HS-27A (cell line): ENCODE data around the gene ARHGAP22.

Experiments used
- DNase-seq: peaks from one replicate; pipeline ENCODE4 v3.0.0-alpha.2; 2012; ENCODE audit warnings: low read depth, missing footprints

Gene ARHGAP22

DNA sequence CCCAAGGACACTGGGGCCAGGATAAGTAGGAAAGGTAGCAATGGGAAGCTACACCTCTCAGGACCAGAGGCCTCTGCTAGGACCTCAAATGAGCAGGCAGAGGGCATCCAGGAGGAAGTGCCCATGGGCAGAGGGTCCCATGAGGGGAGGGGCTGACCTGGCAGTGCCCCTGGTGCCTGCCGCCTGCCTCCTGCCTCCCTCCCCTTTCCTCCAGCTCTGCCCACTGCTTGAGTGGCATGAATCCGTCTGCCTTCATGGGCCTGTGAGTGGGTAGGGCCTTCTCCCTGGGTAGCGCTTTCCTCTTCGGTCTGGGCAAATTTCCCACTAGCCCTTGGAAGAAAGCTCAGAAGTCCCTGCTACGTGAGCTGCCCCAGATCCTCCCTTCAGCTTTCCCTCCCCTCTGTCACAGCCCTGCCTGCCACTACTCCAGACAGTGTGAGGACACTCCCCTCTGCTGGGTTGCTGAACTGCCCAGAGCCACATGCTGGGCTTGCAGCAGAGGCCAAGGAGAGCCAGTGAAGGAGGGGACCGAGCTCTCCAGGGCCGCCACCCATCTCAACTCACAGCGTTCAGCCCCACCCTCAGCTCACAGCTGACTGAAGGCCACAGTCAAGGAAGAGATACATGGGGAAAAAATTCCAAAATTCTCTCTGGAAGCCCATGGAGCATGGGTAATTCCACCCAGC is 141.4 kb downstream of the ARHGAP22 start:
- no peak for DNase-seq

DNA sequence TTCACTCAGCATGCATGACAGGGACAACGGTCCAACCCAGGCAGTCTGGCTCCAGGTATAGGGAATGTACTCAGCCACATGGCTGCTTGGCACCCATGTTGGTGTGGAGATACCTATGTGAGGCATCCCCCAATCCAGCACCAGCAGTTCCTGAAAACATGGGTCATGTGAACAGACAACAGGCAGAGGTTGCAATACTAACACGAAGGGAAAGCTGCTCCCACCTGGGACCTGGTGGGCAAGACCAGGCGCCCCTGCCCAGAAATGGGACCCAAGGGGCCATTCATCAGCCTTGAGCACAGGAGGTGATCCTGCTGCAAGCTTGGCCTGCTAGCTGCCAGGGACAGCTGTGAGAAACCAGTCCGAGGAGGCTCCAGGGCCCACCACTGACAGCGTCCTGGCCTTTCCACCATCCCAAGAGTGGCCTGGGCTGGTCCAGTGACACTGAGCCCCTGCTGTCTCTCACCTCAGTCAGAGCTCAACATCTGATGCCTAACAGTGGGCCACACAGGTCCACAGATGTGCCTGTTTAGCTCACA is 142.3 kb downstream of the ARHGAP22 start:
- DNase-seq = no peak

DNA sequence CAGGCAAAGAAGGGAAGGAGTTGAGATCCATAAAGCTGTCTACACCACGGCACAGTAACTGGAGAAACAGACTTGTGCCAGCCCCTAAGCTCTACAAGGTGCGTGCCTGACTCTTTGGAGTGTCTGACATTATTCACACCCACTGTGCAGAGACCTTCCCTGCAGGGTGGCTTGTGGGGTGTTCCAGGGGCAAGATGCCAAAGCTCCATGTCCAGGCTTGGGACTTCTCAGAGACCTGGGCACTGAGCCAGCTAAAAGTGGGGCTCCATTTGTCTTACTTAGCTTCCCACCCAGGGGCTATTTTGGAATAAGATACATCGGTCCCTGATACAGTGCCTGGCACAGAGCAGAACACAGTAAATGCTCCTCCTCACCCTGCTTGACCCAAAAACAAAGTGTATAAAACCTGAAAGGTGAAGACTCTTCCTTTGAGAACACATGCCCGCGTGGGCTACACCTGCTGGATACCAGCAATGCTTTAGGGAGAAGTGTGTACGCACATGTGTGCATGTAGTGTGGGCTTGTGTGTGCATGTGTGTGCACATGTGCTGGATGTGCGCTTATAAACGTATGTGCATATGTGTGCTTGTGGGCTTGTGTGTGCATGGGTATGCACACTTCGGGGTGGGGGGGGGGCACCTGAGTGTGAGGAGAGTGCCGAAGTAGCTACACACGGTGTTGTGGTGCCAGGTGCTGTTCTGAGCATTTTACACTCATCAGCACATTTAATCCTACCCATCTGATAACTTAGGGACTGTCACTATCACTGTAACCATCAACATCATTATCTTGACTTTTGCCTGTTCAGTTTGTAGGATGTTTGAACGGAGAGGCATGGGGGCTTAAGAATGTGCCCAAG is 143.0 kb downstream of the ARHGAP22 start:
- DNase-seq = no peak

DNA sequence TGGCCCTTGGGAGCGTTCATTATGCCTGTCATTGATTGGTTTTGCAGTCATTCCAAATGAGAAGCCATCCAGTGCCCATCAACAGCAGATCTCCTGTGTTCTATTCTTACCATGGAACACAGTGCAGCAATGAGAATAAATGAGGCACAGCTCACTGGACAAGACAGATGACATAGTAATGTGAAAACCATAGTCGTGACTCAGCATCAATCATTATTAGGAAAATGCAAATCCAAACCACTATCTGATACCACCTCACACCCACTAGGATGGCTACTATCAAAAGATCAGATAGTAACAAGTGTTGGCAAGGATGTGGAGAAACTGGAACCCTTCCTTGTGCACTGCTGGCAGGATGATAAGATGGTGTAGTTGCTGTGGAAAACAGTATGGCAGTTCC is 144.7 kb downstream of the ARHGAP22 start:
- DNase-seq = no peak

DNA sequence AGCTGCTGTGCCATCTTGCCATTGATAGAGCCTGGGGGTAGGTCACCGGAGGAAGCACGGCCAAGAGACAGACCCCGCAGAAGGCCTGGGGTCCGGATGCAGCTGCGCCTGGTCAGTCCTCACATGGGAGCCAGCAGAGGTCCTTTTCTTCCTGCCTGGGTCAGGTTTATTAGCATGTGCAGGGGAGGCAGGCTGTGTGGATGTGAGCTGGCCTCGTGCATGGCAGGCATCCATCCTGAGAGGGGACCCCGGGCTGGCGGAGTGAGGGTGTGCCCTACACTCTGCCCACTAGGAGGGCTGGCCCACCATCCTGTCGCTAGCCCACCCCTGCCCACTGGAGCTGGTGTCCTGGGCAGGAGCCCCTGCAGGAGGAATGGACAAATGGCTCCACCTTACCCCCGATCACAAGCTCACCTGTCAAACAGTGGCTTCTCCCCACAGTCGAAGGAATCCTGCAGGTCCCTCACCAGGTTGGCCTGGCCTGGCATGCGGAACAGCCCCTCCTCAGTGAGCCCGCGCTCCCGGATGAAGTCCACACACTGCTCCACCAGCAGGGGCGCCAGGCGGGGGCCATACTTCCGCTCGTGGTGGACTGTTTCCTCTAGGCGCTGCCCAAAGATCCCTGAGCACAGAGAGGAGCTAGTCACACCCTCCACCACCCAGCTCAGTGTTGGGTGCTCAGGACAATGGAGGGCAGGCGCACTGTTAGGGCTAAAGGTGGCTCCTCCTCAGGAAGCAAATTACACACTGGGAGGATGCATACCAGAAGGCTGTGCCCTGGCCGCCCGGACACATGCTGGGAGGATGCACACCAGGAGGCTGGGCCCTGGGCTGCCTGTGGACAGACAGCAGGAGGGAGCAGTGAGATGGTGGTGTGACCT is 145.4 kb downstream of the ARHGAP22 start:
- DNase-seq = no peak

DNA sequence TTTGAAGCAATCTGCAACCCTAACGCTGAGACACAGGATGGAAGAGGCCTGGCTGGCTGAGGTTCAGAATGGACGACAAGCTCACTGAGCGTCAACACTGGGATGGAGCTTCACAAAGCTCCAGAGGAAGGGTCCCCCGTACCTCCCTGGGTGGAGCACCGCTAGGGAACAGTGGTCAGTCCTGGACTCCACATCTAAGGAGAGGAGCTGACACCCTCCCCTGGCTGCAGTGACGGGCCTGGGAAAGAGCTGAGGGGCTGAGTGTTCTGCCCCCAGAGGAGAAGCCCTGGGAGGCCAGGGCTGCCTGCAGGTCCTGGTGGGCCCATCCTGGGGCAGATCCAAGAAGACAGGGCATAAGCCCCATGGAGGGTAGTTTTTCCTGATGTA is 146.2 kb downstream of the ARHGAP22 start:
- DNase-seq = no peak

DNA sequence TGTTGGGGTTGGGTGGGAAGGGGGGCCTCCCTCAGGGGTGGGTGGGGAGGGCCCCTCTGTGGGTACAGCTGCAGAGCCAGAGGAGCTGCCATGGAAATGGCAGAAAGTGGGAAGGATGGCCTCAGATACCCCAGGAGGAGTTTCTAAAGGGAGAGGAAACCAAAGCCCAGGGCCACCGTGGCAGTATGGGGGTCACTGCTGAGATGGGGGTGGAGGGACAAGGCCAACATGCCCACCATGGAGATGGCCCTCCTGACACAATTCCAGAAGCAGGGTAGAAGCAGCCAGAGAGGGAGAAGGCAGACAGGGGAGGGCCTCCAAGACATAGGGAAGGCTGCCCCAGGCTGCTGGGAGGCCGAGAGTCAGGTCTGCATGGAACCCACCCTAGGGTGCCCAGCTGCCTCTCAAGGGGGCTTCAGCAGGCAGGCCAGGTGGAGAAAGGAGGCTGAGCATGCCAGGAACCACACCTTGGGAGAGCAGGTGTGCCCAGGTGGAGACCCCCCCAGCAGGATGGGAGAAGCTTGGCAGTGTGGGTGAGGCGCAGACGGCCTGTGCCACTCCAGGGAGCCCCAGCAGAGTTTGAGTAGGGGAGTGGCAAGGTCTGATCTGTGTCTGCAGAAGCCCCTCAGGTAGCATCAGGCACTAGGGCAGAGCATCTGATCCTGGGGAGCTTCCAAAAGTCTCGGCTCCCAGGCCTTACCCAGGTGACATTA is 146.8 kb downstream of the ARHGAP22 start:
- no peak for DNase-seq

DNA sequence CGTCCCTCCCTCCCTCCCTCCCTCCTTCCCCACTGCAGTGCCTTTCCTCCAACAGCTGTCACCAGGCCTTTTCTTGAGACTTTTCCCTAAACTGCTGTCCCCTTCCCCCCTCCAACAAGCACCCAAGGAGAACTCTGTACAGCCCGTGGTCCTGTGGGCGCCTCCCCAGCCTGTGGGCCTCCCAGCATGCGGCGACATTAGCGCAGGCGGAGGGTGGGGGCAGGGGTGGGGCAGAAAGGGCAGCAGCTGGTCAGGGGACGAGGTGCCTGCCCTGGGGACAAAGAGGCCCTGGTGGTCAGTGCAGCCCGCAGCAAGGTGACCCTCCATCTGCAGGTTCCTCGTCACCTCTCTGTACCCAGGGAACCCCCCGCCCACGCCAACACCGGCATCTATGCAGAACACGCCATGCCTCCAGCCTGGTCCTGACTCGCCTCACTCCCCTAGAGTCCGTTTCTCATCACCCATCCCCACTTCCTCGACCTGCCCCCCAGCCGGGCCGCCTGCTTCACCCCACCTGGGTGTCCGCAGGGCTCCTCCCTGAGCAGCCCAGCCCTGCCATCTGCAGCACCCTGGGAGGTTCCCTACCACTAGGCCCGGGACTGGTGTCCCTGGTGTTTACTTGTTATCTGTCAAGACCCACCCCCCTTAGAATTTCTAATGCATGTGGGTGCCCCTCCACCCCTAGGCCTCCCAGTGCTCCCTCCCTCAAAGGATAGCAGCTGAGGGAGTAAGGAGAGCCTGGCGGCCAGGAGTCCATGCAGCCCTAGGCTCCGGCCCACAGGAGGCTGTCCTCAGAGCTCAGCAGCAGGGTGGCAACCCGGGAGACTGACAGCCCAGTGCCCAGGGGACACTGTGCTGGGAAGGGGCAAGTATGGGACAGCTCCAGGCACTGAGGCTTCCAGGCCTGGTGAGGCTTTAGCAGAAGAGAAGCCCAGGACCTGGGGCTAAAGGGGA is 147.8 kb downstream of the ARHGAP22 start:
- DNase-seq = no peak

DNA sequence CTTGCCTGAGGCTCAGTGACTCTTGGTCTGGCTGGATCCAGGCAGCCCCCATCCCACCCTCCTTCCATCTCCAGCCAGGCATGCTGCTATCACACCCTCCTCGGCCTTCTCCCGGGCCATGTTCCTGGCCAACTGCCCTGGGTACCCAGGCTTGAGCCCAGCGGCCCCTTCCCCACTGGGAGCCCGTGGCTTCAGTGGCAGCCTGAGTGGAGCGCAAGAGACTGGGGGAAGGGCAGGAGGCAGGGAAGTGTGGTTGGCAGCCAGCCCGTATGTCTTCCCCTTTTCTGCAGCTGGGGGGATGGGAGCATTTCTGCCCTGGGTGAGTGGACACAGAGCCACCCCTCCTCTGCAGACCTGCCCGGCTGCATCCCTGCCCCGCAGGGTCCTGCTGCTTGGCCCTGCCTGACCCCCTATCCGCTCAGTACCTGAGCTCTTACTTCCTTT is 148.5 kb downstream of the ARHGAP22 start:
- DNase-seq = no peak

DNA sequence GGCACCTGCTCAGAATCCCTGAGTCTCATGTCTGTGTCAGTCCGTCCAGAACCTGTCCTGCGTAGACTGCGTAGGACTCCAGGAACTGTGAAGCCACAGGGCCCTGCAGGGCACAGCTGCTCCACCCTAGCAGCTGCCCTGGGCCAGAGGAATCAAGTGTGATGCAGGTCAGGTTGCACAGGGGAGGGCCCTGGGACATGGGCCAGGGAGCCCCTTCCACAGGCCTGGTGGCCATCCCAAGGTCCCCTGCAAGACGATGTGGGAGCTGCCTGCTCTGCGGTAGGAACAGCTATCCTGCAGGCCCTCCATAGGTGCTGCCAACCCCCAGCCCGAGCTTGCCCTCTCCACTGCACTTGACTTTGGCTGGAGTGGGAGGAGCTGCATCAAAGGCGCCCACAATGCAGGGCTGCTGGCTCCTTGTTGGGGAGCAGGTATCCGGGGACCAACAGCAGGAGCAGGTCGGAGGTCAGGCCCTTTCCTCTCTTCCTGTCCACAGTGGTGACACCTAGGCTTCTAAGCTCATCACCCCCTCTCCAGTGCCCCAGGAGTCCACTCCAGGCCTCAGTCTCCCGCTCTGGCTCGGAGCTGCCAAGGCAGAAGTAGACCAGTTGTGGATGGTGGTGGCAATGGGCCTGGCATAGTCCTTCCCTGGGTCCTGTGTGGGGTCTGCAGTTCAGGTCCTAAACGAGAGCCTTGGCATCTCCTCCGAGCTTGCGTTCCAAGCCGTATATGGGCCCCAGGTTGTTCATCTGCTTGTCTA is 149.3 kb downstream of the ARHGAP22 start:
- DNase-seq = no peak

DNA sequence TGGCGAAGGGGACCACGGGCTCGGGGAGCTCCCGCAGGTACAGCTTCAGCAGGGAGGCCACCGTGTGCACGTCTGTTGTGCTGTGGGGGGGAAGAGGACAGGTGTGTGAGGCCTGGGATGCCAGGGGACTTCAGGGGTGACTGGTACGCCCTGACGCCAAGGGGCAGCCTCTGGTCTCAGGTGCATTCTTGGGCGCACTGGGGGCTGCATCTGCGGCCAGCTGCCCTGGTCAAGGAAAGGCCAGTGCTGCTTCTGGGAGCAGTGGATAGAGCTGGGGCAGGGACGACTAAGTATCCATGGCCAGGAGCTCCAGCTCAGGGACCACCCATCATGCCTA is 149.8 kb downstream of the ARHGAP22 start:
- no peak for DNase-seq

DNA sequence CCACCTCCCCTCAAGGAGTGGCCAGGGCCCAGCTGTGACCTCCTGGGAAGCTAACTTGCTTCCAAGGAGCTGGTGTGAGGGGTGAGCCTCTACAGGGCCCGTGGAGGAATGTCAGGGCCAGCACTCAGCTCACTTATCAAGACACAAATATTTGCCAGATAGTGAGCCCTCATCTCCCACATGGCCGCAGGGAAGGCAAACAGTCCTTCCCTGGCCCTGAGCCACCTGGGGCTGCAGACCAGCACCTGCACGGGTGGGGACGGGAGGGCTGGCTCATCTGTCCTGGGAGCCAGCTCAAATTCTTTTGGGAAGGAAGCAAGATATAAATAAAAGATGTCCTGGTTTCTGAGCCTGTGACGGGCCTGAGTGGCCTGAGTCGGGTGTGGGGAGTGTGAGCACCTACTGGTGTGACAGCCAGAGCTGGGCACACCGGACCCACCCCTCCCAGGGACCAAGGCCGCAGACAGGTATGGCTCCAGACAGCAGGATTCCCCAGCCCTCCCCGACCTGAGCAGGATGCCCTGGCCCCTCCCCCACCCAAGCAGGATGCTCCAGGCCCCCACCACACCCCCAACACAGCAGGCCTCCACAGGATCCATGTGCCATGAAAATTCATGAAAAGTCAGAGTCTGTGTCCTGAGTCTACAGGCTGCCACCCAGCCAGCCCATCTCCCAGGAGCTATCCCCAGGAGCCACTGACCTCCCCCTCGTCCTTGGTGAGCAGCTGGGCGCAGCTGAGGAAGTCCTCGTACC is 150.4 kb downstream of the ARHGAP22 start:
- no peak for DNase-seq

DNA sequence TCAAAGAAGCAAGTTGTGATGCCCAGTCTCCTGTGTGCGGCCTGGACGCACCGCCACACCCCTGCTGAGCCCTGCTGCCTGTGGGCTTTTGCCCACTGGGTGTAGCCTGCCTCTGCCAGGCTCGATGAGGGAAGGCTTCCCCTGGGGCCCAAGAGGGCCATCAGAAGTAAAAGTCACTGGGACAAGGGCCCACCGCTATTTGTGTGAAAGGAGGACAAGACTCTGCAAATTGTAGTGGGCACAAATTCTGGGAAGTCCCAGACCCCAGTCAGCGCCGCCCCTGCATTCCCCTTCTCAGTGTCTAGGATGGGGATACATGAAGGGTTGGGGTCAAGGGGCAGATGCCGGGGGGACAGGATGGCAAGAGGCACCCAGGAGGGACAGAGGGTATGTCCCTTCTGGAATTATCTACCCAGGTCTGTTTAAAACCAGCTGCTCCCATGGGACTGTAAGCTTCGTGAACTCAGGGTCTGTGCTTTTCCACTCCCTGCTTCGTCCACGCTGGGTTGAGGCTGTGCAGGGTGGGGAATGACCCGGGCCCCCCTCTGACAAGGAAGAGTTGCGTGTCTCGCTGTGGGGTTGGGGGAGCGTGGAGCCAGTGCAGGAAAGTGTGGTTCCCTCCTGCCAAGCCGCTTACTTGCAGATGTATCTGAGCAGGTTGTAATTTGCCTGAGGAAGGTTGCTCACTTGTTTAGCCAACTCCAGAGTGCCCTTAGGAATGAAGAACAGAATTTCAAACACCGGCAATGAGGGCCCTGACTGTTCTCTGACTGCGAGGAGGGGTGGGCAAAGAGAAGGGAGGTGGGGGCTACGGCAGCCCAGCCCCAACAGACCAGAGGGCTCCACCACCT is 151.2 kb downstream of the ARHGAP22 start:
- no peak for DNase-seq

DNA sequence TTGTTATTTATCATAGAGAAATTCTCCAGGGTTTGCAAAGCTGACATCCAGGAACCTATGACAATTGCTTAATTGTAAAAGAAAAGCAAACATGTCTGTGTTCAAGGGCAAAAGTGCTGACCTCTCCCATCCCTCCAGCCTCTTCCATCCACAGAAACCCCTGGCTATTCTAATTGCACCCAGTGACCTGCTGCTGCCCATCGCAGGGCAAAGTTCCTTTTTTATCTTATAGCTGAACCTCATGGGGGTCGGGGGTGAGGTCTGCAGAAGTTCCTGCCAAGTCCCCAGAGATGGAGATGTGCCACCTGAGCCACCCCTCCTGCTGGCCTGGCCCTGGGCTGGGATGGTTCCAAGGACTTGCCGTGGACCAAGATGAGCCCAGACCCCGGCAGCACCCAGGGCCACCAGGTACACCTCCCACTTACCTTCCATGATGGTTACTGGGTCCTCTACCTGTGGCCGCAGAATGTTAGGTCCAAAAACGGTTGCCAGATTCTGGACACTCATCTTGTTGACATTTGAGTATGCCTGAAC is 151.9 kb downstream of the ARHGAP22 start:
- no peak for DNase-seq

DNA sequence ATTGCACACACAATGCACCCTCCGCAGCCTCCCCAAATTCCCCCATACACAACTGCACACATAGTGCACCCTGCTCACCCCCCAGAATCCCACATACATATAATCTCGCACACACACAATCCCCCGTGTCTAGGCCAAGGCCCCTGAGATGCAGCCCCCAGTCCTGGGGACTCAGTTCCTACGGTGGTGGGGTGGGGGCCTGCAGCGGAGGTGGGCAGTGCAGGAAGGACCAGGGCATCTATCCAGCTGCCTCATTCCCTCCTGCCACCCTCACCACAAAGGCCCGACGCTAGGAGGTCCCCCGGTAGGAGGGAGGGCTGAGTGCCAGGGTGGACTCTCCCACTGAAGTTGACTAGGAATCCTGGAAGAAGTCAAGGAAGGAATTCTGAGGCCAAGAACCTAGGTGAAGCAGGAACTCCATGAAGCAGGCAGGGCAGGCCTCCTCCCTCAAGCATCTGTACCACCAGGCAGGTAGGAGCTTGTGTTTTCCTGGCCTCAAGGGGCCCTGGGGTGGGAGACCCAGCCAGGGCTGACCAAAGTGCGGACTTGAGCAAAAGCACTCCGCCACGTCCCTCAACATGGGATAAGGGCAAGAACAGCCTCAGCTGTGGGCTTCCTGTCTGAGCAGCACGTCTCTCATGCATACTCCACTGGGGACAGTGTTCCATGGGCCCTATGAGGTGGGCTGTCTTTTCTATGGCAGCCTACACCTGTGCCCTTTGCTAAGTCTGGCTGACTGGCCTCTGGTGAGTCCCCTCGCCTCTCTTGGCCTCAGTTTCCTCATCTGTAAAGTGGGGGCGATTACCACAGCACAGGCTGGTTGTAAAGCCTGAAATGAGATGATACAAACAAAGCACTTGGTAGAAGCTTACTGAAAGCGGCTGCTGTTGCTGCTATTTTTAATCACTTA is 152.6 kb downstream of the ARHGAP22 start:
- DNase-seq = no peak

DNA sequence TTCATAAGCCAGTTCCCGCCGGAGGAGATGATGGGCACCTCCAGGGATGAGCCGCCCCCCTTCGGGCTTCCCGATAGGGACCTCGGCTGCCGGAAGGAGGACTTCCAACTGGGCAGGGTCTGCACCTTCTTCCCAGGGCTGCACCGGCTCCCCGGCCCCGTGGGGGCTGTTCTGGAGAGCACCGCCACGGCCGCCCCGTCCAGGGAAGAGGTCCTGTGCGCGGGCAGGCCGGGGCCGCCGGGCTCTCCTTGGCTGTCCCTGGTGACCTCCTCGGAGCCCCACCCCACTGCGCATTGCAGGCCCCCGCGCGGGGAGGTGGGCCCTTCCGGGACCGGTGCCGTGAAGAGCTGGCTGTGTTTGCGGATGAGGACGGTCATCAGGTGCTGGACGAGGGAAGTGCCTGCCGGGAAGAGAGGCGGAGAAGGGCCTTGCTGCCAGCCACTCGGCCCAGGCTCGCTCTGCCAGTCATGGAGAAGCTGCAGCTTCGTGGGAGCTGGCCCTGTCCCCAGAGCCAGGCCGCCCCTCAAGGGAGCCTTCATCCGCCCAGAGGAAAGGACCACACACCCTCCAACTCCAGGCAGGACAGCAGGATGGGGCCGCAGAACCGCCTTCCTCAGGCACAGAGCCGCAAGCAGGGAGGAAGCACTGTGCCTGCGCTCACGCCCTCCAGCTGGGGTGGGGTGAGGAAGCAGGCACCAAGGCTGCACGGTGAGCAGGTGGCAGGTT is 154.0 kb downstream of the ARHGAP22 start:
- no peak for DNase-seq
